Breast epithelium (tissue), 3 donors: Measurements from ENCODE around the gene LPAR2.

ENCODE experiments used
- CTCF ChIP-seq, 3 donors: fragments of 450-650 bp; IDR thresholded peaks; one replicate each; pipeline ENCODE4 v1.5.1; 2016 to 2017; ENCODE audit warnings: antibody characterized with exemption in 3 of 3, mild to moderate bottlenecking in 3 of 3, moderate library complexity in 3 of 3
- POLR2AphosphoS5 ChIP-seq, 3 donors: sonication (generic); formaldehyde crosslinking; IDR thresholded peaks; one replicate each; pipeline ENCODE4 v1.6.1; 2017; ENCODE audit warnings: antibody characterized with exemption in 3 of 3

- no peak for TF ChIP-seq CTCF (IDR thresholded peaks at IDR 0.05)
- TF ChIP-seq POLR2AphosphoS5 (IDR thresholded peaks at IDR 0.05), result no peak
Measured at GRCh38 chr19:19662344-19662743, 34.3 kb upstream of the LPAR2 start.
